HG03378 (cell line): Measurements from ENCODE around the gene QSOX2.
"Not testable (repeated sequence)": the region's sequence is repeated elsewhere in the genome, so short reads cannot be mapped to it uniquely, and the experiment has no call there.

Experiments
- ATAC-seq: cut with Tn5 transposase; IDR thresholded peaks from one replicate; pipeline ENCODE4 v1.9.1; 2021; ENCODE audit warnings: mild to moderate bottlenecking, moderate library complexity; ENCODE audit not compliant: unreplicated experiment

Gene QSOX2

GRCh38 chr9:136239983-136240330 is 5.7 kb downstream of the QSOX2 start:
- no peak for ATAC-seq

GRCh38 chr9:136239135-136239982 is 6.3 kb downstream of the QSOX2 start:
- no peak for ATAC-seq

DNA sequence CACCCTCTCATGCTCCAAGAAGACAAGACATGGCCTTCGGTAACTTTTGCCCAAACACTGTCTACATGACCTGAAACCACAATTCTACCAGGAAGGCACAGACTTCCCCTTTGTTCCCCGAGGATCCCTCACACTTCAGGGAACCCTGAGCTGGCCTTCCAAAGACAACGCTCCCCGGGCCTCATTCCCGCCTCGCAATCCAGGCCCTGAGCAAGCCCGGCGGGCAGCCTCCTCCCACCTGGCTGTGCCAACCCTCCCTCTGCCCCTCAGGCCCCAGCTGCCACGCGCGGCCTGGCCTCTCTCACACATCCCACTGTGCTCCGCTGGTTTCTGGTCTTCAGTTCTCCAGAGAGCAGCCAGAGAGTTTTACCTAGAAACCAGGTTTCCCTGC is 7.3 kb downstream of the QSOX2 start:
- no peak for ATAC-seq

DNA sequence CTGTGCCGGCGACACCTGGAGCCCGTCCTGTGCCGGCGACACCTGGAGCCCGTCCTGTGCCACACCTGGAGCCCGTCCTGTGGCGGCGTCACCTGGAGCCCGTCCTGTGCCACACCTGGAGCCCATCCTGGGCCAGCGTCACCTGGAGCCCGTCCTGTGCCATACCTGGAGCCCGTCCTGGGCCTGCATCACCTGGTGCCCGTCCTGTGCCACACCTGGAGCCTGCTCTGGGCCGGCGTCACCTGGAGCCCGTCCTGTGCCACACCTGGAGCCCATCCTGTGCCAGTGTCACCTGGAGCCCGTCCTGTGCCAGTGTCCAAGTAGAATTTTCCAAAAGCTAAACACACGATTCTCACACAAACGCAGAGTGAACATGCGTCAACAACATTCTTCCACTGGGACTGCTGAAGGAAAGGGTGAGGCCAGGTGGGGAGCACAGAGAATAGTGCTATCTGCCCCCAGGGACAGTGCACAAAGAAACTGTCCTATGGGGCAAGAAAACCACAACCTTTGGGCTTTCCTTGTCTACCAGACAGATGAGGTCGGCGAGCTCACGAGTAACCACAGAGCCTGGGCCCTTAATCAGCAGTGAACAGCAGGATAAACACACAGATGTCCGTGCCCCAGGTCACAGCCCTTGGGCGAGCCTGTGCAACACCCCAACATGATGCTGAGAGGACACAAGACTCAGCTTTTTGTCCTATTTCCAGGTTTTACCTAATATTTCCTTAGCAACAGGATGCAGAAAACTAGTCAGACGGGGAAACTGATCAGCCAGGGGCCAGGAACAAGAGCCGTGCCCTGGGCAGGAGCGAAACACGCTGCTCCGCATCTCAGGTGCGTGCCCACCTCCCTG is 7.9 kb downstream of the QSOX2 start:
- ATAC-seq: no peak

DNA sequence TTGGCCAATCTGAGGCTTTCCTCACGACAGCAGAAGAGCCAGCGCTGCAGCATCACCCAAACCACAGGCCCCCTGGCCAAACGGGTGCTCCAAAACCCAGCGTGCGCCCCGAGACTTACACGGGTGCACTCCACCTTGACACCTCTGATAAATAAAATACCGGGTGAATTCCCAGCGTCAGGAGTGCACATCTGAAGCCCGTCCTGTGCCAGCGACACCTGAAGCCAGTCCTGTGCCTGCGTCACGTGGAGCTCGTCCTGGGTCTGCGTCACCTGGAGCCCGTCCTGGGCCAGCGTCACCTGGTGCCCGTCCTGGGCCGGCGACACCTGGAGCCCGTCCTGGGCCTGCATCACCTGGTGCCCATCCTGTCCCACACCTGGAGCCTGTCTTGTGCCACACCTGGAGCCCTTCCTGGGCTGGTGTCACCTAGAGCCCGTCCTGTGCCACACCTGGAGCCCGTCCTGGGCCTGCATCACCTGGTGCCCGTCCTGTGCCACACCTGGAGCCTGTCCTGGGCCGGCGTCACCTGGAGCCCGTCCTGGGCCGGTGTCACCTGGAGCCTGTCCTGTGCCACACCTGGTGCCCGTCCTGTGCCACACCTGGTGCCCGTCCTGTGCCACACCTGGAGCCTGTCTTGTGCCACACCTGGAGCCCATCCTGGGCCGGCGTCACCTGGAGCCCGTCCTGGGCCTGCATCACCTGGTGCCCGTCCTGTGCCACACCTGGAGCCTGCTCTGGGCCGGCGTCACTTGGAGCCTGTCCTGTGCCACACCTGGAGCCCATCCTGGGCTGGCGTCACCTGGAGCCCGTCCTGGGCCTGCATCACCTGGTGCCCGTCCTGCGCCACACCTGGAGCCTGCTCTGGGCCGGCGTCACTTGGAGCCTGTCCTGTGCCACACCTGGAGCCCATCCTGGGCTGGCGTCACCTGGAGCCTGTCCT is 8.9 kb downstream of the QSOX2 start:
- not testable (repeated sequence) for ATAC-seq

- no peak for ATAC-seq
Observed at GRCh38 chr9:136235709-136236455, 9.7 kb downstream of the QSOX2 start.

GRCh38 chr9:136235171-136235570 is 10.4 kb downstream of the QSOX2 start:
- ATAC-seq: no peak

GRCh38 chr9:136234597-136234996 is 11.0 kb downstream of the QSOX2 start:
- ATAC-seq: no peak

DNA sequence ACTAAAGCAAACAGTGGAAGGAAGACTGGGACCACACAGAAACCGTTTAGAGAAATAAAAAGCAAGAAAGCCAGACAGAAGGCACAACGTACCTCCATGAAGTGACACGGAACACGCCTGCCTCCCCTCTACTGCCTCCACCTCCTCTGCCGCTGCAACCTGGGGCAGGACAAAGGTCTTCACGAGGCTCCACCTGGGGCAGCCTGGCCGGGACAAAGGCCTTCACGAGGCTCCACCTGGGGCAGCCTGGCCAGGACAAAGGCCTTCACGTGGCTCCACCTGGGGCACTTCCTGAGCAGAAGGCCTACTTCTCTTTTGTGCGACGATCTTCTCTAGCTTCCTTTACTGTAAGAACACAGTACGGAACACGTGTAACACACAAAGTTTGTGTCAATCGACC is 11.7 kb downstream of the QSOX2 start:
- no peak for ATAC-seq

DNA sequence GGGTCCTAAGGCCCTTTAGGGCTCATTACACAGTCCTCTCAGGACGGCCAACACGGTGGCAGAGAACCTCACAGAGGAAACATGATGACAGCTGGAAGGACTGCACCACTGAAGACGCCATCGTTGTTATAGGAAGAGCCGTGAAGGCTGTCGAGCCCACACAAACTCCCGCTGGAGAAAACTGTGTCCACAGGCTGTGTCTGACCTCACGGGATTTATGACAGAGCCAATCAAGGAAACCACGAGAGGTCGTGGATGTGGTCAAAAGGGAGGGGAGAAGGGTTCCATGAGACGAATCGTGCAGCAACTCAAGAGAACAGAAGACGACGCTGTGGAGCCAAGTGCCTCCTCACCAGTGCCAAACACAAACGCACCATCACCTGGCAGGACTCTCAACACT is 12.2 kb downstream of the QSOX2 start:
- no peak for ATAC-seq

DNA sequence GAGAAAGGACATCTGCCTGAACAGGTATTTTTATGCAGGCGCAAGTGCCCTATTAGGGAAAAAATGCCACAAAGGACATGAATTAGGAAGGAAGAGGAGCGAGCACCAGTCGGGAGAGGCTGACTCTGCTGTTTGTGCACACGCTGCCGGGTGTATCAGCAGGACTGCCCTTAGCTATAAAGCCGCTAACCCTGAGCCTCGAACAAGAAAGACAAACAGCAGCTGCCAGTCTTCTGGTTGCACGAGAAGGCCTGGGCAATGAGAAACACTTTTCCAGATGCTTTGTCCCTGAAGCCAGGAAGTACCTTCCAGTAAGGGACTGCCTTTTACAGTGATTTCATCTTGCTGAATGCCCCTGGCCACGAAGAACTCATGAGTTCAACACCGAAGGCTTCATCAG is 12.6 kb downstream of the QSOX2 start:
- no peak for ATAC-seq

DNA sequence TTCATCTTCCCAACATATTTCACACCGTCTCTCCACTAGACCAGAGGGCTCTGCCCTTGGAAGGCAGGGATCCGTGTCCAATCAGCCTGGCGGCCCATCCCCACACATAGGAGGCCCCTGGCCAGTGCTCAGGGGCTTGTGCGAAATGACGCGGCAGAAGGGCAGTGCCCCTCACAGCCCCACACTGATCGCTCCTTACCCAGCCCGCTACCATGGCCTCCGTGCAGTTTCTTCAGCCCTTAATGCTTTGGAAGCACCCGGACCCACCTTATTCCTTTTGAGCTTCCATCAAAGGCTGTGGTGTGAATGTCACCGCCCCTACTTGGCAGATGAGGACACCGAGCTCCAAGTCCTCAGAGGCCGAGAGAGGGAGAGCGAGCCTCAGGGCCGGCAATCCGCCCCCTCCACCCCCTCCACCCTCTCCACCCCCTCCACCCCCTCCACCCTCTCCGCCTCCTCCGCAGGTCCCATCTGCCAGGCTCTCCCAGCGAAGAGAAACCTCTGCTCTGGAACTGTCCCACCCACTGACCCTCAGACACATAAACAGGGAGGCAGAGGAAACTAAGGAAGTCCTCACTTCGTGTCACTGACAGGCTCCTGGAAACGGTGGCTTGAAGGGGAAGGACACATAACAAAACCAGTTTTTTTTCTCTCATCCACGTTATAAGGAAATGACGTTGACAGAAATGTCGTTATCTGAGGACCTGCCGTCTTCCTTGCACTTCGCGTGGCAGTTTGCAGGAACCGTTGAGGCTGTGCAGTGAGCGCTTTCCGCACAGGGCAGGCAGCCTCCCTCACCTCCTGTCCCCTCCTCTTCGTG is 13.9 kb downstream of the QSOX2 start:
- no peak for ATAC-seq

DNA sequence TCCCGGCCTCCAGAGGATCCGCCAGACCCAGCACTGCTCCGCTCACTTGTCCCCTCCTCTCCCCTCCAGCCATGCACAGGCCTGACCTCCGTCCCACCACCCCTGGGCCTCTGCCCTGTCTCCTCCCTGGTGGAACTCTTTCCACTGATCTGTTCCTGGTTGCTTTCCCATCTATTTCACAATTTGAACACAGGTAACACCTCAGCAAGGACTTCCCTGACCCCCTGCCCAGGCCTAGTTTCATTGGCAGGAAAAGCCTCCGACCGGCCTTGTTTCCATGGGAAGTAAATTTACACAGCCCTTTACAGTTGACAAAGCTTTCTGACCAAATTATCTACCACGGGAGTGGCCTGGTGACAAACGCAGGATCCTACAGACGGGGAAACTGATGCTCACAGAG is 14.8 kb downstream of the QSOX2 start:
- no peak for ATAC-seq

DNA sequence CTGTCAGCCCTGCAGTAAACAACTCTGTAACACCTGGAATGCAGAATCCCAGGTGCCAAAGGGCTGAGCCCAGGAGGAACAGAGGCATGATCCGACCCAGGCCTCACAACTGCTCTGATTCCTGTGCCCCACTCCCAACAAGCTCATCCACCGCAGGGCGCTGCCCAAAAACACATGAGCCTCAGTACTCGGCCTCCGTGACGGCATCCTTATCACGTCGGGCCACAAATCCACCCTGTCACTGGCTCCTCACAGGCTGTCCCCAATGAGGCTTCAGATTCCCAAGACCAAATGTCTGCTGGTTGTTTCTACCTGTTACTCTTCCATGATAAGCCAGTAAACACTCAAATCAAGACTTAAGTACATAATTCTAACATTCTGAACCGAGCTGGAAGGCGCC is 15.2 kb downstream of the QSOX2 start:
- ATAC-seq: no peak

- no peak for ATAC-seq
Observed at GRCh38 chr9:136229096-136230065, 16.2 kb downstream of the QSOX2 start.

GRCh38 chr9:136228107-136228875 is 17.3 kb downstream of the QSOX2 start:
- ATAC-seq: no peak

- no peak for ATAC-seq
Observed at GRCh38 chr9:136226680-136227407, 18.8 kb downstream of the QSOX2 start.
